WTC11 (cell line): ENCODE measurements around the gene PSMD1. TPM values are rescaled to one million over a fixed set of nuclear protein-coding genes. Genes with fewer than 3 reads are reported as not detected.

Experiments used
- ATAC-seq: fragments of 200-7000 bp; cut with Tn5 transposase; 2 replicates; pipeline ENCODE4 v1.10.0; 2021; ENCODE audit warnings: mild to moderate bottlenecking, moderate library complexity
- CTCF ChIA-PET: fragments of 300-600 bp; sonication (Branson Sonifier 250); formaldehyde crosslinking; loops from one replicate; lab custom pipeline; 2021; ENCODE audit warnings: antibody characterized with exemption; lab: Charles Lee
- POLR2A ChIA-PET: fragments of 350-600 bp; sonication (Branson Sonifier 250); formaldehyde crosslinking; loops from one replicate; lab custom pipeline; 2021; ENCODE audit warnings: antibody characterized with exemption; lab: Charles Lee
- DNase-seq: peaks from one replicate; pipeline ENCODE4 v3.0.0; 2021; ENCODE audit warnings: low spot score
- H3K27ac Mint-ChIP-seq: 2 replicates; pipeline ENCODE4 v1.8.0; 2021; ENCODE audit warnings: mixed read lengths
- H3K27me3 Mint-ChIP-seq: 2 replicates; pipeline ENCODE4 v1.8.0; 2021; ENCODE audit warnings: low read depth, mild to moderate bottlenecking, moderate library complexity, mixed read lengths
- H3K36me3 Mint-ChIP-seq: 2 replicates; pipeline ENCODE4 v1.8.0; 2021; ENCODE audit warnings: mixed read lengths
- H3K4me1 Mint-ChIP-seq: 2 replicates; pipeline ENCODE4 v1.8.0; 2022; ENCODE audit warnings: mixed read lengths
- H3K4me3 Mint-ChIP-seq: 2 replicates; pipeline ENCODE4 v1.8.0; 2021; ENCODE audit warnings: mild to moderate bottlenecking, moderate library complexity, mixed read lengths
- H3K9me3 Mint-ChIP-seq: 2 replicates; pipeline ENCODE4 v1.8.0; 2021; ENCODE audit warnings: mixed read lengths
- FOXJ3 ChIP-seq: sonication (generic); formaldehyde crosslinking; IDR thresholded peaks from 2 replicates; pipeline ENCODE4 v1.9.0; 2021; ENCODE audit warnings: missing genetic modification reagents, mild to moderate bottlenecking, borderline replicate concordance
- FOXP1 ChIP-seq: sonication (generic); formaldehyde crosslinking; IDR thresholded peaks from 2 replicates; pipeline ENCODE4 v1.8.0; 2022; ENCODE audit warnings: missing genetic modification reagents, mild to moderate bottlenecking, moderate library complexity, borderline replicate concordance
- GABPB1 ChIP-seq: sonication (generic); formaldehyde crosslinking; IDR thresholded peaks from 2 replicates; pipeline ENCODE4 v1.8.1; 2023; ENCODE audit warnings: mild to moderate bottlenecking, missing genetic modification reagents
- JUN ChIP-seq: sonication (generic); formaldehyde crosslinking; IDR thresholded peaks from 2 replicates; pipeline ENCODE4 v1.8.0; 2023; ENCODE audit warnings: mild to moderate bottlenecking, missing genetic modification reagents
- KAT7 ChIP-seq: sonication (generic); formaldehyde crosslinking; IDR thresholded peaks from 2 replicates; pipeline ENCODE4 v1.8.1; 2023; ENCODE audit warnings: missing genetic modification reagents, mild to moderate bottlenecking, borderline replicate concordance
- NFE2L1 ChIP-seq: sonication (generic); formaldehyde crosslinking; IDR thresholded peaks from 2 replicates; pipeline ENCODE4 v1.8.1; 2023; ENCODE audit warnings: missing genetic modification reagents
- RELA ChIP-seq: sonication (generic); formaldehyde crosslinking; IDR thresholded peaks from 2 replicates; pipeline ENCODE4 v1.8.1; 2022; ENCODE audit warnings: missing genetic modification reagents, mild to moderate bottlenecking, borderline replicate concordance
- RORB ChIP-seq: fragments of 250-450 bp; sonication (Bioruptor Pico); IDR thresholded peaks from 2 replicates; pipeline ENCODE4 v1.9.0; 2021; ENCODE audit warnings: mild to moderate bottlenecking
- SOX15 ChIP-seq: fragments of 250-450 bp; sonication (Bioruptor Pico); IDR thresholded peaks from 2 replicates; pipeline ENCODE4 v1.9.0; 2021; ENCODE audit warnings: mild to moderate bottlenecking
- SP1 ChIP-seq: sonication (generic); formaldehyde crosslinking; conservative IDR thresholded peaks from 2 replicates; pipeline ENCODE4 v1.8.1; 2022; ENCODE audit warnings: missing genetic modification reagents
- ZBTB21 ChIP-seq: sonication (generic); formaldehyde crosslinking; IDR thresholded peaks from 2 replicates; pipeline ENCODE4 v1.8.1; 2023; ENCODE audit warnings: mild to moderate bottlenecking, missing genetic modification reagents, borderline replicate concordance
- total RNA-seq: library from RNA; stranded (reverse); gene quantifications from 3 replicates; pipeline ENCODE4 v1.2.3, GENCODE V29; 2021
- TF ChIP-seq, protein P1 (sequence below): sonication (generic); formaldehyde crosslinking; IDR thresholded peaks from 2 replicates; pipeline ENCODE4 v1.8.0; 2022; ENCODE audit warnings: mild to moderate bottlenecking, missing genetic modification reagents
- TF ChIP-seq, protein P2 (sequence below): fragments of 250-450 bp; sonication (Bioruptor Pico); conservative IDR thresholded peaks from 2 replicates; pipeline ENCODE4 v1.9.0; 2021; ENCODE audit warnings: mild to moderate bottlenecking
- TF ChIP-seq, protein P3 (sequence below): fragments of 250-450 bp; sonication (Bioruptor Pico); IDR thresholded peaks from 2 replicates; pipeline ENCODE4 v2.1.2; 2022; ENCODE audit warnings: mild to moderate bottlenecking, moderate library complexity
- TF ChIP-seq, protein P4 (sequence below): sonication (generic); formaldehyde crosslinking; IDR thresholded peaks from 2 replicates; pipeline ENCODE4 v1.8.0; 2022; ENCODE audit warnings: missing genetic modification reagents

Gene PSMD1
- total RNA-seq, 1 experiment from 2014 or later = 163 TPM

DNA sequence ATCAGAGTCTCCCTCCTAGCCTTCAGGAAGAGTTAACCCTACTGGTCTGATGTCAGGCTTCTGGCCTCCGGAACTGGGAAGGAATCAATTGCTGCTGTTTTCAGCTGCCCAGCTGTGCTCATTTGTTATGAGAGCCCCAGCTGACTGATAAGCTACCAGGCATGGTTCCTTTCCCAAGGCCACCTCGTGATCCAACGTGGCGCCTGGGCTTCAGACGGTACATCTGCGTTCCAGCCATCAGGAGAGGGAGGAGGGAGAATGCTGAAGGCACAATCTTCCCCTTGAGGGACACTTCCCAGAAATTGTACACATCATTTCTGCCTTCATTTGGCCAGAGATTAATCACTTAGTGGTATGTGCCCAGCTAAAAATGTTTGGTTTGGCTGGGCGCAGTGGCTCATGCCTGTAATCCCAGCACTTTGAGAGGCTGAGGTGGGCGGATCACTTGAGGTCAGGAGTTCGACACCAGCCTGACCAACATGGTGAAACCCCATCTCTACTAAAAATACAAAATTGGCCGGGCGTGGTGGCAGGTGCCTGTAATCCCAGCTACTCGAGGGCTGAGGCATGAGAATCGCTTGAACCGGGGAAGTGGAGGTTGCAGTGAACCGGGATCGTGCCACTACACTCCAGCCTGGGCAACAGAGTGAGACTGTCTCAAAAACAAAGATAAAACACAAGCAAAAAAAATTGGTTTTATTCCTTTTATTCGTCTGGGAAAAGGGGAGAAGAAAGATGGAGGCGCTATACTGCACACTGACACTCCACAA, 131.3 kb downstream of the PSMD1 start:
- no peak for ATAC-seq
- Mint-ChIP-seq H3K27ac (no peak overlapping the region), H3K4me3 (no peak overlapping the region)
- TF ChIP-seq RELA (CRISPR knock-in tag) (no peak), KAT7 (no peak), GABPB1 (CRISPR knock-in tag) (peak; percentile 53; the same call in 1 of the 2 replicates)
- TF ChIP-seq, protein P1, sequence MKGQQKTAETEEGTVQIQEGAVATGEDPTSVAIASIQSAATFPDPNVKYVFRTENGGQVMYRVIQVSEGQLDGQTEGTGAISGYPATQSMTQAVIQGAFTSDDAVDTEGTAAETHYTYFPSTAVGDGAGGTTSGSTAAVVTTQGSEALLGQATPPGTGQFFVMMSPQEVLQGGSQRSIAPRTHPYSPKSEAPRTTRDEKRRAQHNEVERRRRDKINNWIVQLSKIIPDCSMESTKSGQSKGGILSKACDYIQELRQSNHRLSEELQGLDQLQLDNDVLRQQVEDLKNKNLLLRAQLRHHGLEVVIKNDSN (CRISPR knock-in tag) = no peak
- TF ChIP-seq, all 79 proteins: peak for 1
- ChIA-PET CTCF (interaction anchor here (1.5 to 1.7 kb wide), 2 partner anchors 8 to 224 kb away, joined by 4 read pairs; no protein-coding TSS in a partner anchor), POLR2A (interaction anchor here (1.1 kb wide), 1 partner anchor 266 kb away, joined by 4 read pairs; no protein-coding TSS in a partner anchor)
- H3K9me3 Mint-ChIP-seq = 0 out of 2 replicates have a peak, but pooled peaks cover under 1% of the 10 kb centered on the region
- peaks cover 34% of the 10 kb centered on the region for H3K4me1 Mint-ChIP-seq
- no peak for DNase-seq
- H3K27me3 Mint-ChIP-seq = no peaks in the 10 kb centered on the region
- H3K36me3 Mint-ChIP-seq = no peaks in the 10 kb centered on the region

DNA sequence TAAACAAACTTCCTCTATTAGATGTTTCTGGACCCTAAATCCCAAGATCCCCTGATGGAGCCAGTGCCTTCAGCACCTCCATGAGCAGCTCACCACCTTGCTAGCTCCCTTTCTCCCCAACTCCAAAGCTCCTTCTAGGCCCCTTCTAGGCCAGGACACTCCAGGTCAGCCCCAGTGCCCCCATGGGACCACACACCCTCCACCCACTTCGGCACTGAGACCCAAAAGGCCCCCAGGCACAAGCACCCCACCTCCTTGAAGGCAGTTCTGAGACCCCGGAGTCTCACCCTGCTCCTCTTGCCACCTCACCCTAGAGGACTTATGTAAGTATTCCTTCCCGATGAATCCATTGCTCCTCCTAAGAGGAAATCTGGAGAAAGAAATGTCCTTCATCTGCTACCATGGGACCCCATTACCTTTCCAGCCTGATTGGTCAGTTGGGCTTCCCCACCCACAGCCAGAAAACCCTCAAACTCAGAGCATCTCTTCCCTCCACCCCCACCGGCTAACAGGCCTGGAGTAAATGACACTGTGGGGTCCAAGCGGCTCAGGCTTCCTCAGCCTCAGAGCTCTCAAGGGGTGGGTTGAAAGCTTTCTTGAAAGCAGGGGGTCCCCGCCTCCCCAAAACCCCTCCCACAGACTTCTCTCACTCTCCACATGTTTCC, 132.0 kb downstream of the PSMD1 start:
- no peak for ATAC-seq
- TF ChIP-seq, protein P2, sequence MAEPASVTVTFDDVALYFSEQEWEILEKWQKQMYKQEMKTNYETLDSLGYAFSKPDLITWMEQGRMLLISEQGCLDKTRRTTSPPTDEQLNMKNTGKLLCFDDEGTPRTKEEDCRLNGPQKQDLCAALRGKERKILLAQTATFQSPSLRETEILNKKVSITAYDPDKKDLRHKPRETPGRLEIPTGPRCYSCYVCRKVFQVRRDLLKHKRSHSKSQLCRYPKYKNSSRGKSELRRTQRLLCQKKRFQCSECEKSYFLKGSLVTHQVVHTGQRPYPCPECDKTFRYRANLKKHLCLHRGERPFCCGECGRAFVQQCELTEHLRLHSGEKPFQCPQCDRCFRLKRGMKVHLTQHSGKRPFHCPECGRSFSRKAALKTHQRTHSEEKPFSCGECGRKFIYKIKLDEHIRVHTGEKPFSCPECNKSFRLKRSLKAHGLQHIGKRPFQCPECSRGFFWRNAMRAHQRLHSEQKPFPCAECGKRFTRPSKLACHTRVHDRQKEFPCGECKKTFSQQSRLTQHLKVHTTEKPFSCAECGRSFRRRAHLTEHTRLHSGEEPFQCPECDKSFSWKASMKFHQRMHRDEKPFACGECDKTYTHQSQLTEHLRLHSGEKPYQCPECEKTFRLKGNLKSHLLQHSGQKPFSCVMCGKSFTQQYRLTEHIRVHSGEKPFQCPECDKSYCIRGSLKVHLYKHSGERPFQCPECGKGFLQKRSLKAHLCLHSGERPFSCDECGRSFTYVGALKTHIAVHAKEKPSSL (CRISPR knock-in tag) = no peak
- TF ChIP-seq SOX15 (no peak), KAT7 (no peak)
- TF ChIP-seq, protein P3, sequence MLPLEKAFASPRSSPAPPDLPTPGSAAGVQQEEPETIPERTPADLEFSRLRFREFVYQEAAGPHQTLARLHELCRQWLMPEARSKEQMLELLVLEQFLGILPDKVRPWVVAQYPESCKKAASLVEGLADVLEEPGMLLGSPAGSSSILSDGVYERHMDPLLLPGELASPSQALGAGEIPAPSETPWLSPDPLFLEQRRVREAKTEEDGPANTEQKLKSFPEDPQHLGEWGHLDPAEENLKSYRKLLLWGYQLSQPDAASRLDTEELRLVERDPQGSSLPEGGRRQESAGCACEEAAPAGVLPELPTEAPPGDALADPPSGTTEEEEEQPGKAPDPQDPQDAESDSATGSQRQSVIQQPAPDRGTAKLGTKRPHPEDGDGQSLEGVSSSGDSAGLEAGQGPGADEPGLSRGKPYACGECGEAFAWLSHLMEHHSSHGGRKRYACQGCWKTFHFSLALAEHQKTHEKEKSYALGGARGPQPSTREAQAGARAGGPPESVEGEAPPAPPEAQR = no peak
- ChIA-PET POLR2A (interaction anchor here (0.9 to 1.1 kb wide), 2 partner anchors 12 to 266 kb away, joined by 4 read pairs; no protein-coding TSS in a partner anchor), CTCF (interaction anchor here (1.2 to 1.5 kb wide), 2 partner anchors 9 to 135 kb away, joined by 3 to 4 read pairs; no protein-coding TSS in a partner anchor)
- H3K9me3 Mint-ChIP-seq = no peaks in the 10 kb centered on the region
- DNase-seq = no peak
- H3K27me3 Mint-ChIP-seq = no peaks in the 10 kb centered on the region
- H3K36me3 Mint-ChIP-seq = no peaks in the 10 kb centered on the region
- H3K4me1 Mint-ChIP-seq = peaks cover 33% of the 10 kb centered on the region
- no peak overlapping the region for H3K27ac Mint-ChIP-seq
- H3K4me3 Mint-ChIP-seq = no peak overlapping the region

DNA sequence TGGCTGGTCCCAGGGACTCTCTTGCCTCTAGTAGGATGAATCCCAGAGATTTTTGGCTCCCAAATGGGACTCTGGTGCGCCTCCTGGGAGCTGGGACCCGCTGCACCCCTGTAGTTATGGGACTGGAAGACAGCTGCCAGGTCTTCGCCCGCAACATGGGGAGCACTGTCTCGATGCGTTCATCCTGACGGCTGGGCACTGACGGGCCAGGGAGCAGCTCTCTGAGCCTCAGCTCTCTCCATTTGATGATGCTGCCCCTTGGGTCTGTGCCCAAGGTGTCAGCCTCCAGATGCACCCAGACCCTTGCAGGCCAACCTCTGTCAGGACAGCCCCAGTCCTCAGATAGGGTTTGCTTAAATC, 132.5 kb downstream of the PSMD1 start:
- Mint-ChIP-seq H3K9me3 (no peaks in the 10 kb centered on the region), H3K27me3 (no peaks in the 10 kb centered on the region), H3K4me1 (peaks cover 33% of the 10 kb centered on the region), H3K27ac (no peak overlapping the region), H3K36me3 (no peaks in the 10 kb centered on the region), H3K4me3 (no peak overlapping the region)
- TF ChIP-seq JUN (CRISPR knock-in tag) = no peak
- TF ChIP-seq, protein P4, sequence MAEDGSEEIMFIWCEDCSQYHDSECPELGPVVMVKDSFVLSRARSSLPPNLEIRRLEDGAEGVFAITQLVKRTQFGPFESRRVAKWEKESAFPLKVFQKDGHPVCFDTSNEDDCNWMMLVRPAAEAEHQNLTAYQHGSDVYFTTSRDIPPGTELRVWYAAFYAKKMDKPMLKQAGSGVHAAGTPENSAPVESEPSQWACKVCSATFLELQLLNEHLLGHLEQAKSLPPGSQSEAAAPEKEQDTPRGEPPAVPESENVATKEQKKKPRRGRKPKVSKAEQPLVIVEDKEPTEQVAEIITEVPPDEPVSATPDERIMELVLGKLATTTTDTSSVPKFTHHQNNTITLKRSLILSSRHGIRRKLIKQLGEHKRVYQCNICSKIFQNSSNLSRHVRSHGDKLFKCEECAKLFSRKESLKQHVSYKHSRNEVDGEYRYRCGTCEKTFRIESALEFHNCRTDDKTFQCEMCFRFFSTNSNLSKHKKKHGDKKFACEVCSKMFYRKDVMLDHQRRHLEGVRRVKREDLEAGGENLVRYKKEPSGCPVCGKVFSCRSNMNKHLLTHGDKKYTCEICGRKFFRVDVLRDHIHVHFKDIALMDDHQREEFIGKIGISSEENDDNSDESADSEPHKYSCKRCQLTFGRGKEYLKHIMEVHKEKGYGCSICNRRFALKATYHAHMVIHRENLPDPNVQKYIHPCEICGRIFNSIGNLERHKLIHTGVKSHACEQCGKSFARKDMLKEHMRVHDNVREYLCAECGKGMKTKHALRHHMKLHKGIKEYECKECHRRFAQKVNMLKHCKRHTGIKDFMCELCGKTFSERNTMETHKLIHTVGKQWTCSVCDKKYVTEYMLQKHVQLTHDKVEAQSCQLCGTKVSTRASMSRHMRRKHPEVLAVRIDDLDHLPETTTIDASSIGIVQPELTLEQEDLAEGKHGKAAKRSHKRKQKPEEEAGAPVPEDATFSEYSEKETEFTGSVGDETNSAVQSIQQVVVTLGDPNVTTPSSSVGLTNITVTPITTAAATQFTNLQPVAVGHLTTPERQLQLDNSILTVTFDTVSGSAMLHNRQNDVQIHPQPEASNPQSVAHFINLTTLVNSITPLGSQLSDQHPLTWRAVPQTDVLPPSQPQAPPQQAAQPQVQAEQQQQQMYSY (CRISPR knock-in tag) = no peak
- TF ChIP-seq FOXJ3 = no peak
- no peak for TF ChIP-seq RORB (CRISPR knock-in tag)
- TF ChIP-seq NFE2L1 (CRISPR knock-in tag) = no peak
- TF ChIP-seq SP1 (CRISPR knock-in tag) = no peak
- no peak for TF ChIP-seq ZBTB21 (CRISPR knock-in tag)
- TF ChIP-seq FOXP1 (CRISPR knock-in tag) = no peak
- POLR2A ChIA-PET = interaction anchor here (0.9 to 1.1 kb wide), 2 partner anchors 11 to 265 kb away, joined by 4 read pairs; no protein-coding TSS in a partner anchor
- DNase-seq (no peak), ATAC-seq (no peak)
- CTCF ChIA-PET = interaction anchor here (1.1 to 1.7 kb wide), 4 partner anchors 9 to 263 kb away, joined by 3 to 11 read pairs (median 4); no protein-coding TSS in a partner anchor
